ENCODE measurements around the gene AGBL3.

The AGBL3 gene

DNA sequence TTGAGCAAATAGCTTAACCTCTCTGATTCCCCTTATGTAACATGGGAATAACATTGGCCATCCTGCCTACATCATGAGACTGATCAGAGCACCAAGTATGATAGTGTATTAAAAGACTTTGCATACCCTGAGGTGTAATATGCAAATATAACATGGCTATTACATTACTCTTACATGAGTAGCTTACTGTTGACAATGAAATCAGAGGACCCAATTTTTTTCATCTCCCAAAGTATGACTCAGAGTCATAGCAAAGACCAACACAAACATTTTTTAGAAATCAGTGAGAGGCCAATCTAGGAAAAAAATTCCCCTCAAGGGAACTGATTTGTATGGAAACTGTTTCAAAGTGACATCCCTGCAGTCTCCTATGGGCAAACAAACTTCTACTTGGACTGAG, 114.5 kb downstream of the AGBL3 start:
- in situ Hi-C loops (cut with MboI; ENCODE audit: low pct_unique_long_range_greater_than_20kb, low sequenced_read_pairs, unreplicated experiment): no loop called here
- no peak for DNase-seq (ENCODE audit: low spot score)
- TF ChIP-seq, protein P1, sequence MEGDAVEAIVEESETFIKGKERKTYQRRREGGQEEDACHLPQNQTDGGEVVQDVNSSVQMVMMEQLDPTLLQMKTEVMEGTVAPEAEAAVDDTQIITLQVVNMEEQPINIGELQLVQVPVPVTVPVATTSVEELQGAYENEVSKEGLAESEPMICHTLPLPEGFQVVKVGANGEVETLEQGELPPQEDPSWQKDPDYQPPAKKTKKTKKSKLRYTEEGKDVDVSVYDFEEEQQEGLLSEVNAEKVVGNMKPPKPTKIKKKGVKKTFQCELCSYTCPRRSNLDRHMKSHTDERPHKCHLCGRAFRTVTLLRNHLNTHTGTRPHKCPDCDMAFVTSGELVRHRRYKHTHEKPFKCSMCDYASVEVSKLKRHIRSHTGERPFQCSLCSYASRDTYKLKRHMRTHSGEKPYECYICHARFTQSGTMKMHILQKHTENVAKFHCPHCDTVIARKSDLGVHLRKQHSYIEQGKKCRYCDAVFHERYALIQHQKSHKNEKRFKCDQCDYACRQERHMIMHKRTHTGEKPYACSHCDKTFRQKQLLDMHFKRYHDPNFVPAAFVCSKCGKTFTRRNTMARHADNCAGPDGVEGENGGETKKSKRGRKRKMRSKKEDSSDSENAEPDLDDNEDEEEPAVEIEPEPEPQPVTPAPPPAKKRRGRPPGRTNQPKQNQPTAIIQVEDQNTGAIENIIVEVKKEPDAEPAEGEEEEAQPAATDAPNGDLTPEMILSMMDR (IDR thresholded peaks at IDR 0.05; ENCODE audit: extremely low read depth, insufficient read depth, missing control alignments): no peak

DNA sequence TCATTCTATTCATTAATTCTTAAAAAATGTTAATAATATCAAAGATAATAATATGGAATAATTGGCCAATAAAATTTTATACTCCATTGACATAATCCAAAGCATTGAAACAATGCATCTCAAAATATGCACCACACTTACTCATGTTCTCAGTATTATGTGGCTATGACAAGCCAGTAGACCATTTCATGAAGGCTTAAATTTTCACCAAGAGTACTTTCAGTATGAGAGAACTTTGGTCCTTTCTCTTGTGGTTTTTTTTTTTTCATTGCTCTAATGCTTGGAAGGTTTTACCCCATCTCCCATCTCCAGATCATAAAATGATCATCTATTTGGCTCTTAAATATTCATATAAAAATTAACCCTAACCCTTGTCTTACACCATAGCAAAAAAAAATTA, 116.1 kb downstream of the AGBL3 start:
- in situ Hi-C loops (cut with MboI; ENCODE audit: low pct_unique_long_range_greater_than_20kb, low sequenced_read_pairs, unreplicated experiment): no loop called here
- peak; percentile 34 for DNase-seq (ENCODE audit: low spot score)
- TF ChIP-seq, protein P1 (IDR thresholded peaks at IDR 0.05; ENCODE audit: extremely low read depth, insufficient read depth, missing control alignments): no peak

DNA sequence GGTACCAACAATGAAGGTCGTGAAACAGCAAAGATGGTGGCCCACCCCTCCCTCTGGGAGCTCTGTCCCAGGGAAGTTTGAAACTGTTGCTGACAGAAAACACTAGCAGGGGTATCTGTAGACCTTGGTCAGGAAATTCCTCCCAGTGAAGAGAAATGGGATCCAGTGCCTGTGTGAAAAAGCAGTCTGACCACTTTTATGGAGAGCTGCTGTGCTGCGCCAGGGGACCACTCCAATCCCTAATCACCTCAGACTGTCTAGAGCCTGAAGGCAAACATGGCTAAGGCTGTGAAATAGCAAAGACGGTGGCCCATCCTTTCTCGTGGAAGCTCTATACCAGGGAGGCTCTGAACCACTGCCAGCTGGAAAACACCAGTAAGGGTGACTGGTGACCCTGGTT, 123.3 kb downstream of the AGBL3 start:
- DNase-seq (ENCODE audit: low spot score): no peak
- in situ Hi-C loops (cut with MboI; ENCODE audit: low pct_unique_long_range_greater_than_20kb, low sequenced_read_pairs, unreplicated experiment): no loop called here
- TF ChIP-seq, protein P1 (IDR thresholded peaks at IDR 0.05; ENCODE audit: extremely low read depth, insufficient read depth, missing control alignments): no peak

DNA sequence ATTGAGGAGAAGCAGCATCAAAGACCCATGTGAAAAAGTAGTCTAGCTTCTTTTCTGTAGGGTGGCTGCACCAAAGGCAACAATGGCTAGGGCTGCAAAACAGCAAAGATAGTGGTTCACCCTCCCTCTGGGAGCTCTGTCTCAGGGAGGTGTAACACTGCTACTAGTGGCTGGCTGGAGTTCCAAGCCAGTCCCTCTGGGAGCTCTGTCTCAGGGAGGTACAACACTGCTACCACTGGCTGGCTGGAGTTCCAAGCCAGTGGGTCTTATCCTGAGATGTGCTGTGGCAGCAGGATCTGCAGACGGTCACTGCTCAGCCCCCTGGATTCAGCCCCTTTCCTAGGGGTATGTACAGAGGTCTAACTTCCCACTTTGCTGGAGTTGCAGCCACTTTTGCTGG, 123.7 kb downstream of the AGBL3 start:
- TF ChIP-seq, protein P1 (IDR thresholded peaks at IDR 0.05; ENCODE audit: extremely low read depth, insufficient read depth, missing control alignments): no peak

DNA sequence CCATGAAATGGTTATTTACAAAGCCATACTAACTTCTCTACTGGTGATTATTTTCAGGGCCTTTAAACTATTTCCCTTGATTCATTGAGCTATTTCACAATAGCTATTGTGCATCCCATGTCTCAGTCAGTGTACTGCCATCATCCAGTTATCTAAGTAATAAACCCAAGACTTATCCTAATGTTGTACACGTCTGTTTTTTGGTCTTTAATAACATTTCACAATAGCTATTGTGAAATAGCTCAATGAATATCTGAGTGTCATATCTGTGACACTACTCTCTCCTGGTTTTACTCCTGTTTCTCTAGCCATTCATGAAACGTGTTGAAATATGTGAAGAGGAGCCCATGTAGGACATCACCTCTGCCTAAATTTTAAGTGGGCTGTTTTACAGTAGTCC, 125.1 kb downstream of the AGBL3 start:
- in situ Hi-C loops (cut with MboI; ENCODE audit: low pct_unique_long_range_greater_than_20kb, low sequenced_read_pairs, unreplicated experiment): no loop called here
- TF ChIP-seq, protein P1 (IDR thresholded peaks at IDR 0.05; ENCODE audit: extremely low read depth, insufficient read depth, missing control alignments): no peak

More for the DNA sequence above, 123.7 kb downstream of the AGBL3 start:
- in situ Hi-C loops (cut with MboI; ENCODE audit: low pct_unique_long_range_greater_than_20kb, low sequenced_read_pairs, unreplicated experiment): no loop called here
- no peak for DNase-seq (ENCODE audit: low spot score)

DNA sequence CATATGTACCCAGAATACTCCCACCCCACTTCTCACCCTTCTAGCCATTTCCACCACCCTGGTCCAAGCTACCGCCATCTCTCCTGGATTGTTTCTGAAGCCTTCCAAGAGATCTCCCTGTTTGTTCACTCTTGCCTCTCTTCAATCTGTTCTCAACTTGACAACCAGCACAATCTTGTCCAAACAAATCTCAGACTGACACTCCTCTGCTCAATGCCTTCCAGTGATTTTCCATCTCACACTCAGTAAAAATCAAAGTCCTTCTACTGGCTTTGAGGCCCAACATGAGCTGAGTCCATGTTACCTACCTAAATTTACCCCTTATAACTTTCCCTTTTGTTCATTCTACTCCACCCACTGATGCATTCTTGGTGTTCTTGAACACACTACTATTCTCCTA, 128.3 kb downstream of the AGBL3 start:
- in situ Hi-C loops (cut with MboI; ENCODE audit: low pct_unique_long_range_greater_than_20kb, low sequenced_read_pairs, unreplicated experiment): no loop called here
- DNase-seq (ENCODE audit: low spot score): no peak
- TF ChIP-seq, protein P1 (IDR thresholded peaks at IDR 0.05; ENCODE audit: extremely low read depth, insufficient read depth, missing control alignments): no peak

More for the DNA sequence above, 125.1 kb downstream of the AGBL3 start:
- DNase-seq (ENCODE audit: low spot score): no peak

DNA sequence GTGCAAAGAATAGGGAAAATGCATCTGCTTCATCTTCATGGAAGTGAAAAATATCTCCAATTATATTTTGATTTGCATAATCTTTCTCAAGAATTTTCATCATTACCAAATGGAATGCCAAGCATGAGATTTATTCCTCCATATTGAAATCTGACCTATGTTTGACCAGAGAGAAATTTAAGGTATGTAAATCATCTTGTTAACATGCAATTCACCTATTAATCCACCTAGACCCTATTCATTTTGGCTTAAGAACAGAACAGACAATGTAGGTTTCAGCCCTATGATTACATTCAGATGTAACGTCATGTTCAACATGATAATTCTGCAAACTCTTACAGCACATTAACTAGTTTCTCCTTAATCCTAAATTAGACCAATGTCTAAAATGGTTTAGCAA, 130.8 kb downstream of the AGBL3 start:
- in situ Hi-C loops (cut with MboI; ENCODE audit: low pct_unique_long_range_greater_than_20kb, low sequenced_read_pairs, unreplicated experiment): no loop called here
- TF ChIP-seq, protein P1 (IDR thresholded peaks at IDR 0.05; ENCODE audit: extremely low read depth, insufficient read depth, missing control alignments): no peak
- no peak for DNase-seq (ENCODE audit: low spot score)

All from GM13977 (cell line).